ENCODE data around the gene PPP1R3F. TPM values are rescaled to one million over a fixed set of nuclear protein-coding genes. Genes with fewer than 3 reads are reported as not detected.

The PPP1R3F gene
- total and polyA plus RNA-seq, 9 of the 15 experiments (the other 6 are each of a cell fraction or from before 2014, with no cell fraction given): 0.03 to 0.91 (median 0.43) TPM; not detected in 1

DNA sequence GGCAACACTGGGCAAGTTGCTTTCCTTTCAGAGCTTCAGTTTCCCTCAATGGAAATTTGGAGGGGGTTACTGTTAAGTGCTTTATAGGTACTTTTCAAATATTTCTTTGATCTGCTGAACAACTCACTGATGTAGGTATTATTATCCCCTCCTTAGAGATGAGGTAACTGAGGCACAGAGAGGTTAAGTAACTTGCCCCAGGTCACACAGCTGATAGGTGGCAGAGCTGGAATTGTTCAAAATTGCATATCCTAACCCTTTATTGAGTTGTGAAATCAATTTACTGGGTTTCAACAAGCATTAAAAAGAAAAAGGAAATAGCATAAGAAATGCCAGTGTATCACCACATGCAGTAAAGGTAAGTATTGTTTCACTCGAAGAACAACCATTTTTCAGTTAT lies 6.6 kb downstream of the PPP1R3F start:
- ChIA-PET CTCF (ENCODE audit: low intra/inter-chr PET ratio) (no interaction called here), POLR2A (interaction anchor here (0.5 kb wide), 1 partner anchor 43 kb away, joined by 4 read pairs; the partner anchor contains the start of gene CACNA1F)
- intact Hi-C loops (cut with micrococcal nuclease) (no loop called here), in situ Hi-C loops (cut with MboI) (no loop called here)
- FAIRE-seq: no peak
- no peak for DNase-seq (ENCODE audit: extremely low read depth in 1 of 4, low spot score in 3 of 4)
- Histone ChIP-seq H3K79me2 (ENCODE audit: control insufficient read depth, insufficient read depth, low read length) (peaks cover 19% of the 10 kb centered on the region), H3K27me3 (ENCODE audit: control insufficient read depth in 2 of 2, insufficient read depth in 2 of 2, low read length in 2 of 2) (no peaks in the 10 kb centered on the region), H3K9ac (ENCODE audit: insufficient read depth in 1 of 2, low read depth in 2 of 2, low read length in 2 of 2) (no peak overlapping the region), H3K36me3 (ENCODE audit: control insufficient read depth, insufficient read depth, low read length) (0 out of 3 replicates have a peak, but pooled peaks cover 3% of the 10 kb centered on the region), H3K9me1 (ENCODE audit: control insufficient read depth, insufficient read depth, low read length) (no peaks in the 10 kb centered on the region), H3K4me2 (ENCODE audit: insufficient read depth, low read length) (no peak overlapping the region), H3K27ac (ENCODE audit: extremely low read depth, low read depth, low read length) (no peak overlapping the region), H2AFZ (ENCODE audit: low read depth, low read length) (no peak overlapping the region), H3K4me1 (replicated peaks in 1 of 2; ENCODE audit: control insufficient read depth in 2 of 2, insufficient read depth in 2 of 2, low read length in 2 of 2) (peaks cover 14 to 23% of the 10 kb centered on the region in 2 experiments; a peak in 4 of 5 replicates), H4K20me1 (replicated peaks; ENCODE audit: control insufficient read depth, insufficient read depth, low read length) (no peaks in the 10 kb centered on the region), H3K9me3 (replicated peaks; ENCODE audit: control insufficient read depth, insufficient read depth, low read depth, low read length) (no peaks in the 10 kb centered on the region), H3K4me3 (no peak overlapping the region)
- no peak for ATAC-seq
- 40% methylated on average over 1 of the region's 1 CpG for WGBS (ENCODE audit: insufficient coverage, low coverage, missing lambda C conversion rate)
- no TSS peak for BruUV-seq (replicated peaks)
- TF ChIP-seq SOX6 (IDR thresholded peaks at IDR 0.05) (no peak), SMARCA5 (IDR thresholded peaks at IDR 0.05) (peak; percentile 47; the same call in 1 of the 2 replicates), PATZ1 (CRISPR knock-in tag; IDR thresholded peaks at IDR 0.05; ENCODE audit: borderline replicate concordance) (no peak), BCOR (IDR thresholded peaks at IDR 0.05) (peak; percentile 72), NFRKB (IDR thresholded peaks at IDR 0.05; ENCODE audit: low read depth) (no peak), RBM25 (IDR thresholded peaks at IDR 0.05; ENCODE audit: low read depth, low read length, severe bottlenecking) (peak; percentile 97), HMGN3 (IDR thresholded peaks at IDR 0.05; ENCODE audit: borderline replicate concordance, extremely low read depth, insufficient read length, low read depth, low read length) (no peak), KDM1A (IDR thresholded peaks at IDR 0.05) (0 out of 4 replicates have a peak, but pooled peaks have one; percentile 19 to 40), SMAD2 (IDR thresholded peaks at IDR 0.05; ENCODE audit: low read depth, low read length) (no peak), PKNOX1 (IDR thresholded peaks at IDR 0.05) (no peak), CHD2 (IDR thresholded peaks at IDR 0.05; ENCODE audit: low read depth, low read length) (no peak), IRF9 (tag; IDR thresholded peaks at IDR 0.05) (no peak)
- TF ChIP-seq, protein P1, sequence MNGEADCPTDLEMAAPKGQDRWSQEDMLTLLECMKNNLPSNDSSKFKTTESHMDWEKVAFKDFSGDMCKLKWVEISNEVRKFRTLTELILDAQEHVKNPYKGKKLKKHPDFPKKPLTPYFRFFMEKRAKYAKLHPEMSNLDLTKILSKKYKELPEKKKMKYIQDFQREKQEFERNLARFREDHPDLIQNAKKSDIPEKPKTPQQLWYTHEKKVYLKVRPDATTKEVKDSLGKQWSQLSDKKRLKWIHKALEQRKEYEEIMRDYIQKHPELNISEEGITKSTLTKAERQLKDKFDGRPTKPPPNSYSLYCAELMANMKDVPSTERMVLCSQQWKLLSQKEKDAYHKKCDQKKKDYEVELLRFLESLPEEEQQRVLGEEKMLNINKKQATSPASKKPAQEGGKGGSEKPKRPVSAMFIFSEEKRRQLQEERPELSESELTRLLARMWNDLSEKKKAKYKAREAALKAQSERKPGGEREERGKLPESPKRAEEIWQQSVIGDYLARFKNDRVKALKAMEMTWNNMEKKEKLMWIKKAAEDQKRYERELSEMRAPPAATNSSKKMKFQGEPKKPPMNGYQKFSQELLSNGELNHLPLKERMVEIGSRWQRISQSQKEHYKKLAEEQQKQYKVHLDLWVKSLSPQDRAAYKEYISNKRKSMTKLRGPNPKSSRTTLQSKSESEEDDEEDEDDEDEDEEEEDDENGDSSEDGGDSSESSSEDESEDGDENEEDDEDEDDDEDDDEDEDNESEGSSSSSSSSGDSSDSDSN (IDR thresholded peaks at IDR 0.05; ENCODE audit: borderline replicate concordance in 1 of 2, low read depth in 2 of 2, low read length in 2 of 2): no peak

Data from K562 (cell line).